GM21515 (cell line): ENCODE data around the gene RMI2.

Experiments
- ATAC-seq: cut with Tn5 transposase; IDR thresholded peaks from one replicate; pipeline ENCODE4 v1.9.1; 2021; ENCODE audit not compliant: unreplicated experiment

Gene RMI2

DNA sequence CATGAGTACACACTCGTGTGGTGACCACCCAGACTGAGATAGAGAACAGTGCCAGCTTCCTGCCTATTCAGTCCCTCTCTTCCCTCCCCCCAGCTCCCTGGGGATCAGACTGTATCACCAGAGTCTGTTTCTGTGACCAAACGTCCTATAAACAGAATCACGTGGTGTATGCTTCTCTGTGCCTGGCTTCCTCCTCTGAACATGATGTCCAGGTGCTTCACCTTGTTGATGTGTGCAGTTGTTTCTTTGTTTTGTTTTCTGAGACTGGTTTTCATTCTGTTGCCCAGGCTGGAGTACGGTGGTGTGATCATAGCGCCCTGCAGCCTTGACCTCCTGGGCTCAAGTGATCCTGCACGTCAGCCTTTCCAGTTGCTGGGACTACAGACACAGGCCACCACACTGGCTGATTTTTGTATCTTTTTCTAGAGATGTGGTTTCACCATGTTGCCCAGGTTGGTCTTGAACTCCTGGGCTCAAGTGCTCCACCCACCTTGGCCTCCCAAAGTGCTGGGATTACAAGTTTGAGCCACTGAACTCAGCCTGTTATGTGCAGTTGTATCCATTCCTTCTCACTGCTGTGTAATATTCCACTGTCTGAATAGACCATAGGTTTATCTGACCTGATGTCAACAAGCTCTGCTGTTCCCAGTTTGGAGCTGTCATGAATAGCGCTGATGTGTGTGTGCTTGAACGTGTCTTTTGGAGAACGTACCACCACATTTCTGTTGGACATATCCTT lies 35.2 kb upstream of the RMI2 start:
- ATAC-seq = no peak

GRCh38 chr16:11310634-11310977 lies 34.7 kb upstream of the RMI2 start:
- no peak for ATAC-seq

DNA sequence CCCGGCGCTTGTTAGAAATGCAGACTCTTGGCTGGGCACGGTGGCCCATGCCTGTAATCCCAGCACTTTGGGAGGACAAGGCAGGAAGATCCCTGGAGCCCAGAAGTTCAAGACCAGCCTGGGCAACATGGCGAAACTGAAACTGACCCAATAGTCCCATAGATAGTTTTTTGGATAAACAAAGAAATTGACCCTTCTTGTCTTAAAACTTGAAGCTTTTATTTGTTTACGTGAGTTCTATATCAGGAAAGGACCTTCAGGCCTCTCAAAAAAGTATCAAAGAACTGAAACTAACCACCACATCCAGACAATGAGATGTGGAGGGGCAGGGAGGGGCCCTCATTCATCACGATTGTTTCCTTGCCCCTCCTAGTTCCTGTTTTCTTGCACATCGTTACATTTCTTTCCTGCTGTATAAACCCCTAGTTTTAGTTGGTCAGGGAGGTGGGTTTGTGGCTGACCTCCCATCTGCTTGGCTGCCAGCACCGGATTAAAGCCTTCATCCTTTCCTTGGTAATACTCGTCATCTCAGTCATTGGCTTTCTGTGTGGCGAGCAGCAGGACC lies 34.2 kb upstream of the RMI2 start:
- peak; percentile 31 for ATAC-seq

DNA sequence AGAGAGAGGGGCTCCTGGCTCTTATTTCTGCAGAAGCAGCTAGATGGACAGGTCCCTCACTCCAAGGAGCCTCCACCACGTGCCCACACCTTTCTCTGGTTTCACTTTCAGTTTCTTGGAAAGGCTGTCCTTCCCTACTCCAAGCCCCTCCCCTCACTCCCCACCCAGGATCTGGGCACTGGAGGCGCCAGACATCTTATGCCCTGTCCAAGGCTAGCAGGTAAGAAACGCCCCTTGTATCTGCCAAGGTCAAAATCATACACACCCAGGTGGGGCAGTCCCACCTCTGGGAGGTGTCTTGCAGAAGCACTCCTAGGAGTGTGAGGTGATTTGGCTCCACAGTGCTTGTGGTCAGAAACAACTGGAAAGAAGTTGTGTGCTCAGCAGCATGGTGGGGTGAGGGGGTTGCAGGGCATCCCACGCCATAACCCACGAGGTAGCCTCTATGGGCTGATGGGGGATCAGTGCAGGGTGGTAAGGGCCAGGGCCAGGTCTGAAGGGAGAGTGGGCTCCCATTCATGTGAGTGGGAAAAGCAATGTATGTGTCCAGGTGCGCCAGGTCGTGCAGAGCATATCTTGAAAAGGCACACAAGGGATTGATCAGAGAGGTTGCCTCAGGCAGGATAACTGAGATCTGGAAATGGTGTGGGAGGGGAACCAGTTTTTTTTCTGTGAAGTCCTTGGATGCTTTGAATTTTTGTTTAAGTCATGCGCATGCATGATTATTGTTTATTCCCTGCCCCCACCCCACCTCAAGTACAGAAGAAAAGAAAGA lies 32.4 kb upstream of the RMI2 start:
- ATAC-seq = no peak

DNA sequence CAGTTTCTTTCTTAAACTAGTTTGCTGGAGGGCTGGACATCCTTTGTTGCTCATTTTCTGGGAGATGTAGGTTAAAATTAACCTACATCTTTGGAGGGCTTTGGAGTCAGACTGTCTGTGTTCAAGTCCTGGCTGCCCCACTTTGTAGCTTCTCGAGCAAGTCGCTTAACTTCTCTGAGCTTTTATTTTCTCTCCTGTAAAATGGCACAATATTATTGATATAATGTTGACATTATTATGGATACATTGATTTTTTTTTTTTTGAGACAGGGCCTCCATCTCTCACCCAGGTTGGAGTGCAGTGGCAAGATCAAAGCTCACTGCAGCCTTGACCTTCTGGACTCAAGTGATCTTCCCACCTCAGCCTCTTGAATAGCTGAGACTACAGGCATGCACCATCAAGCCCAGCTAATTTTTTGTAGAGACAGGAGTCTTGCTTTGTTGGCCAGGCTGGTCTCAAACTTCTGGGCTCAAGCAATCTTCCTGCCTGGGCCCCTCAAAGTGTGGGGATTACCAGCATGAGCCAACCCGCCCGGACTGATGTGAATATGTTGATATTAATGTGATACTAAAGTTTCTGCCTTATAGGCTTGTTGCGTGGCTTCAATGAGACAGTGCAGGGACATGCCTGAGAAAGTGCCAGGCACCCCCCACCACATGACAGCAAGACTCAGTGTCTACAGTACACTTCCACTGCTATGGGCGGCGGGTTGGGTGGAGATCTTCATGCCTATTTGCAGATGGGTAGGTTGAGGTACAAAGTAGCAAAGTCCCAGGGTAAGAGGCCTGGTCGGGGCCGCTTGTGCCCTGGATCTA lies 31.6 kb upstream of the RMI2 start:
- no peak for ATAC-seq

- no peak for ATAC-seq
Observed at GRCh38 chr16:11314309-11314894, 30.9 kb upstream of the RMI2 start.

DNA sequence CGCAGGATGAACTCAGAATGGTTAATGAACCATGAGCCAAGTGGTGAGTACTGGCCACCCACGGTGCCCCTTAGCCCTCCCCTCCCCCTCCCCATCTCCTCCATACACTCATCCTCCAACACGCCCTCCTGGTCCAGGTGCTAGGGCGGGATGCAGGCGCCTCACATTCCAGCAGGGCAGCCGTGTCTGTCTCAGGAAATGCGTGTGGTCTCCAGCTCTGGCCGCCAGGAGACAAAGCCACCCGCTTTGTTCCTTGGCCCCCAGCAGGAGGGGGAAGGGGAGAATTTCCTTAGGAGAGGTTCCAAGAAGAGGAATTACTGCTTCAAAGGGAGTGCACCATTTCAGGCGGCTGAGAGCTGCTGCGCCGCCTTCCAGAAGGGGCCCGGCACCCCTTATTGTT lies 29.7 kb upstream of the RMI2 start:
- ATAC-seq = no peak

- no peak for ATAC-seq
Observed at GRCh38 chr16:11316331-11317015, 28.8 kb upstream of the RMI2 start.

GRCh38 chr16:11318817-11319216 lies 26.4 kb upstream of the RMI2 start:
- no peak for ATAC-seq

- ATAC-seq = no peak
Observed at GRCh38 chr16:11319529-11320146, 25.6 kb upstream of the RMI2 start.

GRCh38 chr16:11320170-11320569 lies 25.1 kb upstream of the RMI2 start:
- no peak for ATAC-seq

- no peak for ATAC-seq
Observed at GRCh38 chr16:11321662-11322061, 23.6 kb upstream of the RMI2 start.

GRCh38 chr16:11322823-11323222 lies 22.4 kb upstream of the RMI2 start:
- ATAC-seq = no peak

- ATAC-seq = no peak
Observed at GRCh38 chr16:11323551-11324336, 21.5 kb upstream of the RMI2 start.

DNA sequence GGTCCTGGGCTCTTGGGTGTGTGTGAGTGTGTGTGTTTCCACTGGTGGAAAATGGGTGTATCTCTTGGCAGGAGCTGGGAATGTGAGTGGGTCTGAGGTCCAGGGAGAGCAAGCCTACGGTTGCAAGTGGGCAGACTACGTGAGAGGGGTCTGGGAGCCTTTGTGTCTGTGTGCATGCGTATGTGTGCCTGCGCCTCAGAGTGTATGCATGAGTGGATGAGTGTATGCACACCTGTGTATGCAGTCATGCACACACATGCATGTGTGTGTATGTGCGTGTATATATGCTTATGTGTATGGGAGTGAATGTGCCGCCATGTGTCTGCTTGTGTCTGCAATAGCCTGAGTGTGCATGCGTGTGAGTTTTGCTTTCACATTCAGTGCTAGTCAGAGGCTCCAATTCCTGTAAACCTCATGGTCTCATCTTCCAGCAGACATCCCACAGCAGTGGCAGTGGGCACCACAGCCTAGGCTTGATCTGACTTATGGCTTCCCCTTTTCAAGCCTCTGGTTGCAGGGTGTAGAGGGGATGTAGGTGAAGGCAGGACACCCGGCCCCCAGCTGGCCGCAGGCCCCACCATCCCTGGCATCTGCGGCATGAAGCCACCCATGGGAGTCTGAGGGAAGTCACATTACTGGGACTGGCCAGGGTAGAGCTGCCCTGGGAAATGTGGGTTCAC lies 19.7 kb upstream of the RMI2 start:
- ATAC-seq = no peak

- no peak for ATAC-seq
Observed at GRCh38 chr16:11326084-11326736, 19.0 kb upstream of the RMI2 start.

DNA sequence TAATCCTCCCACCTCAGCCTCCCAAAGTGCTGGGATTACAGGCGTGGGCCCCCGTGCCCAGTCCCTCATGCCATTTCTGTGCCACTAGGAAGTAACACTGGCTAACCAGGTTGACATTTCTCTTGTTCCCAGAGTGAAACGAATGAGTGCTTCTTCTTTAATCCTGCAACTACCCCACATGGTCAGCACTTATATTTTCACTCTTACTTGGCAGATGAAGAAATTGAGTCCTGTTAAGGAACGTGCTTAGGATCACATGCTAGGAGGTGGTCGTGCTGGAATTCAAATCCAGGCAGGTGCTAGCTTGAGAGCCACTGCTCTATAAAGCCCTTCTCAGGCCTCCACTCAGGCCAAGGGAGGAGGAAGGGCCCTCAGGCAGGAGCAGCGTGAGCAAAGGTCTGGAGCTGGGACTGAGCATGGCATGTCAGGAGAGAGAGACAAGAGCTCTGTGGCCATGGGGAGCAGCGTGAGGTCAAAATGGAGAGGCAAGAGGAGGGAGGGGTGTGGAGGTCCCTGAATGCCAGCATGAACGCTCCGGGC lies 18.5 kb upstream of the RMI2 start:
- no peak for ATAC-seq
